ENCODE data around the gene SDF4. TPM values are rescaled to one million over a fixed set of nuclear protein-coding genes. Genes with fewer than 3 reads are reported as not detected.

SDF4 gene
- total RNA-seq, 1 donor from 2014 or later, result 134 TPM

- DNase-seq (ENCODE audit: low spot score), result no peak
Observed at GRCh38 chr1:1167398-1167821, 64.4 kb downstream of the SDF4 start.

Other genes starting within 250 kb of the SDF4 start
- 0.10 TPM for gene PERM1, start 249.9 kb downstream of the SDF4 start, total RNA-seq
- gene HES4, start 231.9 kb downstream of the SDF4 start, total RNA-seq, result 63.6 TPM
- gene ISG15, start 218.5 kb downstream of the SDF4 start, total RNA-seq, result 14.9 TPM
- gene AGRN, start 211.9 kb downstream of the SDF4 start, total RNA-seq, result 227 TPM
- 6.3 TPM for gene RNF223, start 157.7 kb downstream of the SDF4 start, total RNA-seq
- gene C1orf159, start 115.9 kb downstream of the SDF4 start, total RNA-seq, result 29.8 TPM
- gene TTLL10, start 58.1 kb downstream of the SDF4 start, total RNA-seq, result 2.3 TPM
- gene TNFRSF18, start 25.4 kb downstream of the SDF4 start, total RNA-seq, result 3.3 TPM
- gene TNFRSF4, start 17.8 kb downstream of the SDF4 start, total RNA-seq, result 2.0 TPM
- gene B3GALT6, start 236 bp upstream of the SDF4 start, total RNA-seq, result 14.8 TPM
- gene C1QTNF12, start 14.7 kb upstream of the SDF4 start, total RNA-seq, result 3.4 TPM
- gene UBE2J2, start 41.9 kb upstream of the SDF4 start, total RNA-seq, result 59.8 TPM
- gene SCNN1D, start 48.4 kb upstream of the SDF4 start, total RNA-seq, result 6.6 TPM
- gene ACAP3, start 75.9 kb upstream of the SDF4 start, total RNA-seq, result 77.6 TPM
- 29.0 TPM for gene PUSL1, start 76.6 kb upstream of the SDF4 start, total RNA-seq
- 132 TPM for gene INTS11, start 92.7 kb upstream of the SDF4 start, total RNA-seq
- 21.4 TPM for gene CPTP, start 92.8 kb upstream of the SDF4 start, total RNA-seq
- 0.42 TPM for gene TAS1R3, start 99.3 kb upstream of the SDF4 start, total RNA-seq
- gene DVL1, start 117.4 kb upstream of the SDF4 start, total RNA-seq, result 52.8 TPM
- gene MXRA8, start 126.6 kb upstream of the SDF4 start, total RNA-seq, result 41.9 TPM
- gene AURKAIP1, start 143.2 kb upstream of the SDF4 start, total RNA-seq, result 102 TPM
- gene CCNL2, start 167.3 kb upstream of the SDF4 start, total RNA-seq, result 259 TPM
- gene MRPL20, start 175.3 kb upstream of the SDF4 start, total RNA-seq, result 145 TPM
- 40.9 TPM for gene ANKRD65, start 189.3 kb upstream of the SDF4 start, total RNA-seq
- 83.3 TPM for gene VWA1, start 203.7 kb upstream of the SDF4 start, total RNA-seq
- 8.0 TPM for gene ATAD3C, start 217.7 kb upstream of the SDF4 start, total RNA-seq
- gene ATAD3B, start 239.8 kb upstream of the SDF4 start, total RNA-seq, result 42.6 TPM

Data from ureter (tissue), 1 donor.